ENCODE data around the gene PTCD2.

Gene PTCD2

GRCh38 chr5:72383280-72383679, 63.1 kb downstream of the PTCD2 start:
- no peak for TF ChIP-seq CTCF (conservative IDR thresholded peaks at IDR 0.05; ENCODE audit: control insufficient read depth, insufficient read depth, low read depth, low read length)
- no peak overlapping the region for H3K4me3 ChIP-seq (ENCODE audit: control insufficient read depth, low read depth, low read length)
- DNase-seq (ENCODE audit: low read depth) = peak; percentile 70

- no peak for TF ChIP-seq CTCF (conservative IDR thresholded peaks at IDR 0.05; ENCODE audit: control insufficient read depth, insufficient read depth, low read depth, low read length)
- no peak for DNase-seq (ENCODE audit: low read depth)
- H3K4me3 ChIP-seq (ENCODE audit: control insufficient read depth, low read depth, low read length) = no peak overlapping the region
Measured at GRCh38 chr5:72383726-72384125, 63.6 kb downstream of the PTCD2 start.

GRCh38 chr5:72386639-72387038, 66.5 kb downstream of the PTCD2 start:
- no peak for DNase-seq (ENCODE audit: low read depth)
- H3K4me3 ChIP-seq (ENCODE audit: control insufficient read depth, low read depth, low read length) = no peak overlapping the region
- no peak for TF ChIP-seq CTCF (conservative IDR thresholded peaks at IDR 0.05; ENCODE audit: control insufficient read depth, insufficient read depth, low read depth, low read length)

- DNase-seq (ENCODE audit: low read depth) = peak; percentile 84
- TF ChIP-seq CTCF (conservative IDR thresholded peaks at IDR 0.05; ENCODE audit: control insufficient read depth, insufficient read depth, low read depth, low read length) = no peak
- no peak overlapping the region for H3K4me3 ChIP-seq (ENCODE audit: control insufficient read depth, low read depth, low read length)
Measured at GRCh38 chr5:72387985-72388384, 67.8 kb downstream of the PTCD2 start.

GRCh38 chr5:72388646-72389045, 68.5 kb downstream of the PTCD2 start:
- no peak overlapping the region for H3K4me3 ChIP-seq (ENCODE audit: control insufficient read depth, low read depth, low read length)
- peak; percentile 71 for DNase-seq (ENCODE audit: low read depth)
- no peak for TF ChIP-seq CTCF (conservative IDR thresholded peaks at IDR 0.05; ENCODE audit: control insufficient read depth, insufficient read depth, low read depth, low read length)

- DNase-seq (ENCODE audit: low read depth) = no peak
- H3K4me3 ChIP-seq (ENCODE audit: control insufficient read depth, low read depth, low read length) = no peak overlapping the region
- no peak for TF ChIP-seq CTCF (conservative IDR thresholded peaks at IDR 0.05; ENCODE audit: control insufficient read depth, insufficient read depth, low read depth, low read length)
Measured at GRCh38 chr5:72390836-72391235, 70.7 kb downstream of the PTCD2 start.

- H3K4me3 ChIP-seq (ENCODE audit: control insufficient read depth, low read depth, low read length) = no peak overlapping the region
- no peak for DNase-seq (ENCODE audit: low read depth)
- no peak for TF ChIP-seq CTCF (conservative IDR thresholded peaks at IDR 0.05; ENCODE audit: control insufficient read depth, insufficient read depth, low read depth, low read length)
Measured at GRCh38 chr5:72392326-72392733, 72.2 kb downstream of the PTCD2 start.
